ENCODE results near the gene OSGIN1.
"Not testable (repeated sequence)": the region's sequence is repeated elsewhere in the genome, so short reads cannot be mapped to it uniquely, and the experiment has no call there.

The OSGIN1 gene

GRCh38 chr16:83936581-83937165, 16.4 kb upstream of the OSGIN1 start:
- no peak for DNase-seq (ENCODE audit: low read depth)
- no peak overlapping the region for H3K4me3 ChIP-seq (ENCODE audit: low read depth, low read length)
- TF ChIP-seq CTCF (IDR thresholded peaks at IDR 0.05; ENCODE audit: low read depth, low read length, missing control alignments) = no peak

GRCh38 chr16:83937267-83937666, 15.8 kb upstream of the OSGIN1 start:
- TF ChIP-seq CTCF (IDR thresholded peaks at IDR 0.05; ENCODE audit: low read depth, low read length, missing control alignments) = no peak
- no peak overlapping the region for H3K4me3 ChIP-seq (ENCODE audit: low read depth, low read length)
- DNase-seq (ENCODE audit: low read depth) = no peak

GRCh38 chr16:83937922-83938885, 14.8 kb upstream of the OSGIN1 start:
- no peak overlapping the region for H3K4me3 ChIP-seq (ENCODE audit: low read depth, low read length)
- TF ChIP-seq CTCF (IDR thresholded peaks at IDR 0.05; ENCODE audit: low read depth, low read length, missing control alignments) = no peak
- DNase-seq (ENCODE audit: low read depth) = no peak

- no peak for TF ChIP-seq CTCF (IDR thresholded peaks at IDR 0.05; ENCODE audit: low read depth, low read length, missing control alignments)
- no peak overlapping the region for H3K4me3 ChIP-seq (ENCODE audit: low read depth, low read length)
- no peak for DNase-seq (ENCODE audit: low read depth)
Observed at GRCh38 chr16:83939266-83939855, 13.7 kb upstream of the OSGIN1 start.

GRCh38 chr16:83940119-83940518, 12.9 kb upstream of the OSGIN1 start:
- DNase-seq (ENCODE audit: low read depth) = no peak
- no peak overlapping the region for H3K4me3 ChIP-seq (ENCODE audit: low read depth, low read length)
- TF ChIP-seq CTCF (IDR thresholded peaks at IDR 0.05; ENCODE audit: low read depth, low read length, missing control alignments) = no peak

- H3K4me3 ChIP-seq (ENCODE audit: low read depth, low read length) = no peak overlapping the region
- no peak for DNase-seq (ENCODE audit: low read depth)
- TF ChIP-seq CTCF (IDR thresholded peaks at IDR 0.05; ENCODE audit: low read depth, low read length, missing control alignments) = no peak
Observed at GRCh38 chr16:83940630-83941378, 12.2 kb upstream of the OSGIN1 start.

GRCh38 chr16:83941546-83941945, 11.5 kb upstream of the OSGIN1 start:
- not testable (repeated sequence) for DNase-seq (ENCODE audit: low read depth); H3K4me3 ChIP-seq (ENCODE audit: low read depth, low read length)

Data from GM12864 (cell line).